Stimulated activated CD4-positive, alpha-beta T cell treated with anti-CD3 and anti-CD28 coated beads, TNF-alpha, amount 100 ng/mL, for 4 hours (primary cell): ENCODE data around the gene KCNB1.

Experiments used
- DNase-seq, 3 experiments: peaks; one replicate each; pipeline ENCODE4 v3.0.0-alpha.2; 2020; ENCODE audit warnings: low read depth in 3 of 3

The KCNB1 gene

GRCh38 chr20:49409302-49409974 is 73.0 kb downstream of the KCNB1 start:
- DNase-seq, result no peak

GRCh38 chr20:49408509-49409104 is 73.9 kb downstream of the KCNB1 start:
- no peak for DNase-seq

DNA sequence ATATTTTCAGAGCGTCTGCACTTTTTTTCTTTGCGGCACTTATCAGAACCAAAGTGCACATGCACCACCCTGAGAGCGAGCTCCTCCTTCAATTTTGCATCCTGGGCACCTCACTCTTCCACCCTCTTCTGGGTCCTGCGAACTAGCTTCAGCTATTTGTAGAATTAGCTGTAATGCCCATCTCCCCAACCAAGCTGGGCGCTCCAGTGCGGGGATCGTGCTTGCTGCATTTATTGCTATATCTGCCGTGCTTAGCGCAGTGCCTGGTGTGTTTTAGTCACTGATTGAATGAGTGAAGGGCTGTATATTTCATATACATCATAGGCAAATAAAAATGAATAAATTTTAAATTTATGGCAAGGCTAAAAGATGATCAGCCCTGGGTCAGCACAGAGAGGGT is 75.8 kb downstream of the KCNB1 start:
- DNase-seq, result no peak

DNA sequence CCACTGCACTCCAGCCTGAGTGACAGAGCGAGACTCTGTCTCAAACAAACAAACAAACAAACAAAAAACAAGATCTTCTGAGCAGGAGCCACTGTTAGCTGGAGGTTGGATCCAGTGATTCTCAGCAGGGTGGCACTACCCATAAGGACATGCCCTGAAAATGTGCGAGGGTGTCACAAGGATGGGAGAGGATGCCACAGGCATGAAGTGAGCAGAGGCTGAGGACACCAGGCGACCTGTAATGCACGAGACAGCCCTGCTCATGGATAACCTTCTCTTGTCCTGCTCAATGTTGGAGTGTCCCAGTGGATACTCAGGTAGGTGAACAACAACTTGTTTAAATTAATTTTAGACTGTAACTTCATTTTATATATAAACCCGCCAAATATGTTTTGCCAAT is 76.8 kb downstream of the KCNB1 start:
- no peak for DNase-seq

DNA sequence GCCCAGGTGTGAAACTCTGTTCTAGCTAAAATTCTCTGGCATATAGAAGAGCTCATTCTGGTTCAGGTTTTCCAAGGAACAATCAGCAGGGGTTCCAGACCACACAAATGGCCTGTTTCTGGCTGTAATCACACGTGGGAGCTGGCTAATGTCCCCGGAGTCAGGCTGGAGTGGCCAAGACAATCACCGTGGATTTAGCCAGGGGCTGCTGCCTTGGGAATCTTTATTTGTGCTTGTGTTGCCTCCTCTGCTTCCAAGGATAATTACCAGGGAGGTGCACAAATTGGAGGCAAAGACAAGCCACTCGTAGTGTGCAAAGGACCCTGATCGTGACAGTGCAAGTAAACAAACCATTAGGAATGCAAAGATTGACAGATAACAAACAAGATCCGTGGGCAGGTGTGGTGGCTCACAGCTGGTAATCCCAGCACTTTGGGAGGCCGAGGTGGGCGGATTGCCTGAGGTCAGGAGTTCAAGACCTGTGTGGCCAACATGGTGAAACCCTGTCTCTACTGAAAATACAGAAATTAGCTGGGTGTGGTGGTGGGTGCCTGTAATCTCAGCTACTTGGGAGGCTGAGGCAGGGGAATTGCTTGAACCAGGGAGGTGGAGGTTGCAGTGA is 77.3 kb downstream of the KCNB1 start:
- no peak for DNase-seq

GRCh38 chr20:49404461-49404860 is 78.0 kb downstream of the KCNB1 start:
- DNase-seq, result no peak

GRCh38 chr20:49403911-49404310 is 78.6 kb downstream of the KCNB1 start:
- no peak for DNase-seq

DNA sequence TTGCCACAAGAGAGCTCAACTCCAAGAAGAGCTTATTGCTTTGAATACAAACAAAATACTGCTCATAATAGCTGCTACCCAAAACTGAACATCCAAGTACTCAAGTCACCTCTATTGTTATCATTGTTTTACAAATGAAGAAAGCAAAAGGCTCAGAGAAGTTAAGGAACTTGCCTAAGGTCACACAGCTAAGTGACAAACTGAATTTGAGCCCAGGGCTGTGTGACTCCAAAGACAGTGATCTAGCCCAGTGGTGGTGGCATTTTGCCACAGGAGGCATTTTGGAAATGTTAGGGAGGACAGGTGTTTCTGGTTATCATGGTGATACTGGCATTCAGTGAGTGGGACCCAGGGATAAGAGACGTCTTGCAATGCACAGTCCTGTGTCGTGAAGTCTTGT is 79.5 kb downstream of the KCNB1 start:
- no peak for DNase-seq

GRCh38 chr20:49400904-49401303 is 81.6 kb downstream of the KCNB1 start:
- no peak for DNase-seq

GRCh38 chr20:49400410-49400809 is 82.1 kb downstream of the KCNB1 start:
- DNase-seq, result no peak

DNA sequence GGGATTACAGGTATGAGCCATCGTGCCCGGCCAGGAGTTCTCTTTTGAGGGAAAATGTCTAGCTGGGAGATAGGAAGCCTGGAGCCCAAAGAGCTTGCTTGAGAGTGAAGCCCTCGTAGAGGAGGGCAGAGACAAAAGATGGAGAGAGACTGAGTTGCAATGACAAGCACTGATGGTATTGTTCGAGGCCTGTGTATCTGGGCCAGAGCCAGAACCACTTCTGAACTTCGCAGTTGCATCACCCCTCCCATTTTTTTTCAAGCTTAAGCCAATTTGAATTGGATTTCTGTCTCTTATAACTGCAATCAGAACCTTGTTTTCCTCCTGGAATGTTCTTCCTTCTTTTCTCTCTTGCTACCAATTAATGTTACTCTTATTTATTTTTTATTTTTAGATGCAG is 83.1 kb downstream of the KCNB1 start:
- no peak for DNase-seq

DNA sequence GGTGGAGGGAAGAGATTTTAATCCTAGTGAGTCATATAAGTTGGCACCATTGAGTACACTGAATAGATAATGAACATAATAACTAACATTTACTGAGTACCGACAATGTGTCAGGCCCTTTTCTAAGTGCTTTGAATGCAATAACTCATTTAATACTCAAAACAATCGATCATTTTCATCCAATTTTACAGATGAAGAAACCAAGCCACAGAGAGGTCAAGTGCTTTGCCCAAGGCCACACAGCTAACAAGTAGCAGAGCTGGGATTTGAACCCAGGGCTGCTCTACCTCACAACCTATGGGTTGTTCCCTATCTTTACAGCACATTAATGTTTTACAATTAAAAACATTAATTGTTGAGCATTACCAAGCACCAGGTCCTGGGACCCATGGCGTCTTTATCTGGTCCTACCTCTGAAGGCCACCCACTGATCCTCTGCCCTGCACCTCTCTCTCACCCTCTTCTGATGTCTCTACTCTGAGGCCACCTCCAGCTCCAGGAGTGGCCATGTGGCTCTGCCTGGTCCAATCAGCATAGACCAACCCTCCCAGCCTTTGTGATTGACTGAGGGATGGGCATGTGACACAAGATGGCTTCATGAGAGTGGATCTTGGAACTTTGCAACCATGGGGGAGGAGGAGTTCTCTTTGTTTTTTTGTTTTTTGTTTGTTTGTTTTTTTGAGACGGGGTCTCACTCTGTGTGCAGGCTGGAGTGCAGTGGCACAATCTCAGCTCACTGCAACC is 83.9 kb downstream of the KCNB1 start:
- DNase-seq, result no peak

GRCh38 chr20:49397525-49397924 is 84.9 kb downstream of the KCNB1 start:
- no peak for DNase-seq

DNA sequence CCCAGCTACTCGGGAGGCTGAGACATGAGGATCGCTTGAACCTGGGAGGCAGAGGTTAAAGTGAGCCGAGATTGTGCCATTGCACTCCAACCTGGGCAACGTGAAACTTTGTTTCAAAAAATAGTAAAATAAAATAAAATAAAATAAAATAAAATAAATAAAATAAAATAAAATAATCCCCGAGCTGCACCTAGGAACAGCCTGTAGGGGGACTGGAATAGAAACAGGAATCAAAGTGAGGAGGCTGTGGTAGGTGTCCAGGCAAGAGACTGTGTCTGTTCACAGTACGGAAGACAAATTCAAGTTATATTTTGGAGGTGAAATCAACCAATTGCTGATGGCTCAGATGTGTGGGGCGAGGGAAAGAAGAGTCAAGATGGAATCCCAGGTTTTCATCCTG is 86.2 kb downstream of the KCNB1 start:
- DNase-seq, result no peak

GRCh38 chr20:49395659-49396058 is 86.8 kb downstream of the KCNB1 start:
- no peak for DNase-seq

- no peak for DNase-seq
These were observed 87.3 kb downstream of the KCNB1 start for GRCh38 chr20:49395183-49395582.

DNA sequence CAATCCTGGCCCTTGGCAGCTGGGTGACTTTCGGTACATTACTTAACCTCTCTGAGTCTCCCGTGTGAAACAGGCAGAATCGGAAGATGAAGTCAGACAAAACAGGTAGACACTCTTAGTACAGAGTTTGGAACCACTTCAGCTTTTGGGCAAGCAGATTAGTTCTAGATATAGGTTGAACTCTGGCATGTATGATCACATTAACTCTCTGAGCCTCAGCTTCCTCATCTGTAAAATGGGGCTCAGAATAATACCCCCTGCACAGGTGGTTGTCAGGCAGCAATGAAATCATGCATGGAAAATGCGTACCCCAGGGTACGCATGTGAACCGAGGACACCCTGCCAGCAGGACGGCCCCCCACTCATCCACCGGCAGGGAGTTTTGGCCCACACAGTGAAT is 87.7 kb downstream of the KCNB1 start:
- no peak for DNase-seq

- DNase-seq, result no peak
These were observed 88.2 kb downstream of the KCNB1 start for GRCh38 chr20:49394264-49394663.

DNA sequence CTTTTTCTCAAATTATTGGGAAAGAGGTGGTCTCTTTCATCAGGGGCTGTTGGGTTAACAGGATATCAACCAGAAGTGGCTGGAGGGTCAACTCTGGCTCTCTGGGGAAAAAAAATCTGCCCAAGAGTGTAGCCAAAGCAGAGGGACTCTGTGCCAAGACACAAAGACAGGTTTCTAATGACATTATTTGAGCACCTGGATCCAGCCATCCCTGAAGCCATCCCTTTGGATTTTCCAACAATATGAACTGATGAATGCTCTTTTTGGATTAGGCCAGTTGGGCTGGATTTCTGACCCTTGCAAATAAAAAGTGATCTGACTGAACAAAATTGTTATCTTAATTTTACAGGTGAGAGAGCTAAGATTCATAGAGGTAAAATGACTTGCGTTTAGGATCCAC is 88.7 kb downstream of the KCNB1 start:
- DNase-seq, result no peak

DNA sequence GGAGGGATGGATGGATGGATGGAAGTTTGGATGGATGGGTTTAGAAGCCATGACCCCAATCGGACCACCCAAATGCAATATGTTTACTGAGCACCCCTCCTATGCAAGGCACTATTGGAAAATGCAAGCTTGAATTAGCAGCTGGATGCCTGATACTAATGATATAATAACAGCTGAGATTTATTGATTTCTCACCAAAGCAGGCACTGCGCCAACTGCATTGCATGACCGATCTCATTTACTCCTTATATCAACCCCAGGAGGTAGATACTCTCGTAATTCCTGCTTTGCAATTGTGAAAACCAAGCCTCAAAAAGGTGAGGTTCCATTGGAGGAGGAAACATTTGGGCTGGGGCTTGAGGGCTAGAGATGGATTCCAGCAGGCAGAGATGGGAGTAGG is 89.7 kb downstream of the KCNB1 start:
- DNase-seq, result no peak

GRCh38 chr20:49391404-49392245 is 90.8 kb downstream of the KCNB1 start:
- DNase-seq, result no peak

GRCh38 chr20:49389854-49390253 is 92.6 kb downstream of the KCNB1 start:
- DNase-seq, result no peak
